Measurements from ENCODE around the gene SPEG. TPM values are rescaled to one million over a fixed set of nuclear protein-coding genes. Genes with fewer than 3 reads are reported as not detected.

The SPEG gene
- total and polyA plus RNA-seq, 2 of the 8 experiments (the other 6 are each of a cell fraction or from before 2014, with no cell fraction given): 19.9 to 32.0 TPM

DNA sequence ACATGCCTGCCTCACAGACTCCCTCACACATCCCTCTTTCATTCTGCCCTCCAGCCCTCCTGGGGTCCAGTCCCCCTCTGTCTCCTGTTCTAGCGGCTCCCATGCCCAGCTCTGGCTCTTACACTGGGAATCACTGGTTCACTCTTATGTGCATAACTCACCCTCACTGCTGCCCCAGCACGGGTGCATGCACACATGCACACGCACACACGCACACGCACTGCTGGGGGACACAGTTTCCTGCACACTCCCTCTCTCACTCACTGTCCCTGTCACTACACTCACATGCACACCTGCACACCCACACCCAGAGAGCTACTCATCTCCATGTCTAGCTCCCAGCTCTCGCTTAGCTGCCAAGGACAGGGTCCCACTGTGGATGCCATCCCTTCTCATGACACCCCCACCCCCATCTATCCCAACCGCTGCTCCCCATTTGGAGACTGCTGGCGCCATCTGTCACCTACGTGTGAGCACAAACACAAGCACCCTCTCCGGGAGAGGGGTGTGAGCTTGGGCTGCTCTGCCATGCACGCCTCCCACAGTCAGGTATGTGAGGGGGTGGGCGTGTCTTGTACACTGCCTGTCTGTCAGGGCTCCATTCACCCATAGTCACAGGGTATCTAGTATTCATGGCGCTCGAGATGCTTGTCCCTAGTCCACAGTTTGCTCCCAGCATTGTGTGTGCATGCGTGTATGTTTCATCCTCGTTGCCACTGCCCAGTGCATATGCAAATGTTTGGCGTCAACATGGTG lies 81.4 kb downstream of the SPEG start:
- H3K27me3 ChIP-seq (replicated peaks in 1 of 4; ENCODE audit: control insufficient read depth in 3 of 4, extremely low read depth in 1 of 4, insufficient read depth in 3 of 4, low read length in 3 of 4): peaks cover 2 to 53% (median 44%) of the 10 kb centered on the region in 4 experiments
- no peak overlapping the region for H2BK120ac ChIP-seq (replicated peaks; ENCODE audit: low read depth, low read length)
- no peak overlapping the region for H3K14ac ChIP-seq (ENCODE audit: insufficient read length)
- POLR2A ChIA-PET (ENCODE audit: partially characterized antibody): interaction anchor here (5.5 to 11.0 kb wide), 2 partner anchors 19 to 25 kb away, joined by 36 to 216 read pairs; partner anchors contain the start of gene GMPPA
- no peak overlapping the region; the same call in 1 of the 2 replicates for H2BK20ac ChIP-seq (ENCODE audit: low read length)
- H3K56ac ChIP-seq (replicated peaks; ENCODE audit: insufficient read length, low read depth, low read length): no peak overlapping the region
- H2AFZ ChIP-seq (ENCODE audit: low read length): no peak overlapping the region
- no peak overlapping the region for H3K9ac ChIP-seq (replicated peaks in 1 of 4; ENCODE audit: extremely low read depth in 1 of 4, low read depth in 3 of 4, low read length in 3 of 4)
- H3K36me3 ChIP-seq (ENCODE audit: control insufficient read depth in 2 of 4, insufficient read depth in 4 of 4, low read length in 3 of 4): no peaks in the 10 kb centered on the region
- peak overlapping the region; percentile 84; the same call in 1 of the 2 replicates for H2BK12ac ChIP-seq (ENCODE audit: low read depth, low read length)
- H3K27ac ChIP-seq (ENCODE audit: low read depth, low read length): no peak overlapping the region
- H3K23ac ChIP-seq (ENCODE audit: insufficient read length): no peak overlapping the region
- no peak overlapping the region for H3K4ac ChIP-seq (replicated peaks; ENCODE audit: insufficient read length, low read depth, low read length)
- peaks cover 4 to 37% (median 32%) of the 10 kb centered on the region in 4 experiments for H3K4me1 ChIP-seq (replicated peaks in 1 of 4; ENCODE audit: control insufficient read depth in 3 of 4, insufficient read depth in 4 of 4, low read length in 3 of 4)
- peaks cover 2 to 5% of the 10 kb centered on the region in 2 experiments for H4K20me1 ChIP-seq (replicated peaks in 1 of 2; ENCODE audit: control insufficient read depth in 1 of 2, insufficient read depth in 2 of 2, low read length in 2 of 2)
- H3K18ac ChIP-seq (ENCODE audit: extremely low read depth, low read length): no peak overlapping the region
- no peak for TF ChIP-seq HDAC6 (IDR thresholded peaks at IDR 0.05; ENCODE audit: low read depth, low read length)
- no peak for TF ChIP-seq TAF7 (optimal IDR thresholded peaks at IDR 0.05; ENCODE audit: borderline replicate concordance, low read depth, low read length)
- peak; percentile 6 to 12; a peak in 1 of 4 replicates for TF ChIP-seq RAD21 (IDR thresholded peaks at IDR 0.05 in 1 of 2, conservative IDR thresholded peaks at IDR 0.05 in 1 of 2; ENCODE audit: low read depth in 2 of 2, low read length in 2 of 2)
- no peak for TF ChIP-seq SP2 (IDR thresholded peaks at IDR 0.05; ENCODE audit: low read length)
- TF ChIP-seq JUN (IDR thresholded peaks at IDR 0.05; ENCODE audit: low read depth, low read length): no peak
- H2BK5ac ChIP-seq (ENCODE audit: low read depth, low read length): no peak overlapping the region
- no peak overlapping the region for H4K8ac ChIP-seq (ENCODE audit: extremely low read depth, insufficient read depth, low read length)
- peaks cover 3% of the 10 kb centered on the region; the same call in 1 of the 2 replicates for H3K23me2 ChIP-seq (ENCODE audit: low read depth, low read length)
- no peaks in the 10 kb centered on the region for H3K9me3 ChIP-seq (ENCODE audit: insufficient read depth in 2 of 2, low read depth in 1 of 2, low read length in 1 of 2)
- DNase-seq (ENCODE audit: low read depth in 1 of 2, low spot score in 2 of 2): no peak
- no peak overlapping the region for H3K4me3 ChIP-seq (ENCODE audit: extremely low read depth in 1 of 4, insufficient read depth in 2 of 4, low read depth in 3 of 4, low read length in 4 of 4)
- 82% methylated on average over 17 of the region's 17 CpGs; no CpG with 5 or more reads in 1 of the 2 experiments for WGBS, 2 experiments (ENCODE audit: extremely low coverage in 1 of 2, insufficient coverage in 1 of 2, insufficient read length in 1 of 2, insufficient replicate concordance in 2 of 2, low coverage in 1 of 2, low lambda C conversion rate in 2 of 2, missing lambda C conversion rate in 1 of 2)
- H3K79me2 ChIP-seq (ENCODE audit: control insufficient read depth in 1 of 2, insufficient read depth in 2 of 2, low read length in 2 of 2): no peaks in the 10 kb centered on the region
- CTCF ChIA-PET (ENCODE audit: partially characterized antibody): interaction anchor here (1.5 to 113.1 kb wide), 5 partner anchors 9 to 118 kb away, joined by 4 to 7248 read pairs (median 407); partner anchors contain the start of genes DES, GMPPA and SPEG
- FAIRE-seq: no peak
- 0 out of 2 replicates have a peak overlapping the region, but pooled peaks have one; percentile 33 for H2AK5ac ChIP-seq (ENCODE audit: low read depth, low read length)
- peak overlapping the region; percentile 95; the same call in 1 of the 2 replicates for H2BK15ac ChIP-seq (ENCODE audit: low read length)
- H4K5ac ChIP-seq (ENCODE audit: insufficient read length, low read depth, low read length): no peak overlapping the region
- no peaks in the 10 kb centered on the region for H3K79me1 ChIP-seq (ENCODE audit: low read depth, low read length)
- H4K91ac ChIP-seq (replicated peaks; ENCODE audit: insufficient read length, low read length): no peak overlapping the region
- H3K4me2 ChIP-seq (ENCODE audit: insufficient read depth in 1 of 2, low read depth in 2 of 2, low read length in 2 of 2): no peak overlapping the region
